NT2/D1 (cell line): Measurements from ENCODE around the gene FHAD1.

Experiments used
- DNase-seq: peaks from one replicate; pipeline ENCODE4 v3.0.0-alpha.2; 2011; ENCODE audit warnings: low read depth, low spot score
- H3K27me3 ChIP-seq: 2 replicates; pipeline ENCODE4 v1.6.0; 2011; ENCODE audit warnings: mild to moderate bottlenecking; ENCODE audit not compliant: insufficient read length, insufficient read depth
- H3K36me3 ChIP-seq: 2 replicates; pipeline ENCODE4 v1.6.1; 2011; ENCODE audit warnings: mild to moderate bottlenecking, low read length, mixed read lengths; ENCODE audit not compliant: insufficient read depth, insufficient read length
- H3K4me1 ChIP-seq: 2 replicates; pipeline ENCODE4 v1.5.1; 2011; ENCODE audit not compliant: insufficient read depth, insufficient read length
- H3K4me3 ChIP-seq: 2 replicates; pipeline ENCODE4 v1.5.1; 2011; ENCODE audit warnings: low read depth; ENCODE audit not compliant: insufficient read length
- H3K9ac ChIP-seq: 2 replicates; pipeline ENCODE4 v1.6.0; 2011; ENCODE audit warnings: low read depth; ENCODE audit not compliant: insufficient read length
- H3K9me3 ChIP-seq: 2 replicates; pipeline ENCODE4 v1.5.1; 2011; ENCODE audit warnings: mild to moderate bottlenecking, low read length; ENCODE audit not compliant: insufficient read depth
- SUZ12 ChIP-seq: IDR thresholded peaks from 2 replicates; pipeline ENCODE4 v1.6.1; 2011; ENCODE audit not compliant: insufficient read length, insufficient read depth; ENCODE audit errors: extremely low read depth
- YY1 ChIP-seq: IDR thresholded peaks from 2 replicates; pipeline ENCODE4 v1.6.1; 2011; ENCODE audit not compliant: insufficient read length, insufficient read depth
- ZNF274 ChIP-seq: IDR thresholded peaks from 2 replicates; pipeline ENCODE4 v1.6.1; 2011; ENCODE audit warnings: mild to moderate bottlenecking, low read depth, low read length

FHAD1 gene

DNA sequence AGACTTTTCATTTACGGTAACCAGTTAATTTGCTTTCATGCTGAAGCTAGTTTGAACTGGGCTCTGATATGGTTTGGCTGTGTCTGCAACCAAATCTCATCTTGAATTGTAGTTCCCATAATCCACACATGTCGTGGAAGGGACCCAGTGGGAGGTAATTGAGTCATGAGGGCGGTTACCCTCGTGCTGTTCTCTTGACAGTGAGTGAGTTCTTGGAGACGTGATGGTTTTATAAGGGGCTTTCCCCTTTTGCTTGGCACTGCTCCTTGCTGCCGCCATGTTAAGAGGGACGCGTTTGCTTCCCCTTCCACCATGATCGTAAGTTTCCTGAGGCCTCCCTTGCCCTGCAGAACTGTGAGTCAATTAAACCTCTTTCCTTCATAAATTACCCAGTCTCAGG, 10.3 kb upstream of the FHAD1 start:
- no peaks in the 10 kb centered on the region for H3K36me3 ChIP-seq
- H3K27me3 ChIP-seq: no peaks in the 10 kb centered on the region
- no peaks in the 10 kb centered on the region for H3K9me3 ChIP-seq
- no peak for DNase-seq
- no peak for TF ChIP-seq YY1
- TF ChIP-seq SUZ12: no peak
- no peak for TF ChIP-seq ZNF274
- peaks cover 2% of the 10 kb centered on the region for H3K4me1 ChIP-seq
- H3K4me3 ChIP-seq: no peak overlapping the region
- H3K9ac ChIP-seq: no peak overlapping the region

DNA sequence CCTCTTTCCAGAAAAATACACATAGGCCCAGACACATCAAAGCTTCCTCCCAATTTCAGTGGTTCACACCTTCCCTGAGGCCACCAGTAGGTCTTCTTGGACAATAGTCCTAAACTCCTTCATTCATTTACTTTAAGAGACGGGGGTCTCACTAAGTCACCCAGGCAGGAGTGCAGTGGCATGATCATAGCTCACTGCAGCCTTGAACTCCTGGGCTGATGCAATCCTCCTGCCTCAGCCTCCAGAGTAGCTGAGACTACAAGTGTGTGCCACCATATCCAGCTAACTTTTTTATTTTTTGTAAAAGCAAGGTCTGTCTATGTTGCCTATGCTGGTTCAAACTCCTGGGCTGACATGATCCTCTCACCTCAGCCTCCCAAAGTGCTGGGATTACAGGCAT, 8.2 kb upstream of the FHAD1 start:
- TF ChIP-seq YY1 (no peak), ZNF274 (no peak)
- H3K27me3 ChIP-seq: no peaks in the 10 kb centered on the region
- no peak for DNase-seq
- H3K4me1 ChIP-seq: peaks cover 4% of the 10 kb centered on the region
- H3K9me3 ChIP-seq: no peaks in the 10 kb centered on the region
- no peak overlapping the region for H3K9ac ChIP-seq
- H3K36me3 ChIP-seq: no peaks in the 10 kb centered on the region
- H3K4me3 ChIP-seq: no peak overlapping the region

DNA sequence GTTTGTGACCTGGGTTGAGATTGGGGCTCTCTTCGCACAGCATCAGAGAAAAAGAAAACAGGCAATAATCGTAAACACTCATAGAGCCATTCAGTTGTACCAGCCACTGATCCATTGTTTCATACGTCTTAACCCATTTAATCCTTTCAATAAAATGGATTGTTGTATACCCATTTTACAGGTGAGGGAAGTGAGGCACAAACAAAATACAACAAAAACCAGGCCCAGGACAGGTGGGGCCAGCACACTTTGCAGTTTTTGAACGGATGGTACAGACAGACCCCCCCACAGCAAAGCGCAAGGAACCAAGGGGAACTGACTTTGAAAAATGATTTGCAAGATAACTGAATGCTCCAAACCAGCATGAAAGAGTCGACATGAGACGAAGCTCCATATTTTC, 4.3 kb upstream of the FHAD1 start:
- TF ChIP-seq SUZ12 (no peak), ZNF274 (no peak), YY1 (no peak)
- DNase-seq: no peak
- no peaks in the 10 kb centered on the region for H3K36me3 ChIP-seq
- H3K27me3 ChIP-seq: no peaks in the 10 kb centered on the region
- H3K9me3 ChIP-seq: no peaks in the 10 kb centered on the region
- H3K4me3 ChIP-seq: no peak overlapping the region
- H3K4me1 ChIP-seq: peaks cover 7% of the 10 kb centered on the region
- H3K9ac ChIP-seq: no peak overlapping the region

DNA sequence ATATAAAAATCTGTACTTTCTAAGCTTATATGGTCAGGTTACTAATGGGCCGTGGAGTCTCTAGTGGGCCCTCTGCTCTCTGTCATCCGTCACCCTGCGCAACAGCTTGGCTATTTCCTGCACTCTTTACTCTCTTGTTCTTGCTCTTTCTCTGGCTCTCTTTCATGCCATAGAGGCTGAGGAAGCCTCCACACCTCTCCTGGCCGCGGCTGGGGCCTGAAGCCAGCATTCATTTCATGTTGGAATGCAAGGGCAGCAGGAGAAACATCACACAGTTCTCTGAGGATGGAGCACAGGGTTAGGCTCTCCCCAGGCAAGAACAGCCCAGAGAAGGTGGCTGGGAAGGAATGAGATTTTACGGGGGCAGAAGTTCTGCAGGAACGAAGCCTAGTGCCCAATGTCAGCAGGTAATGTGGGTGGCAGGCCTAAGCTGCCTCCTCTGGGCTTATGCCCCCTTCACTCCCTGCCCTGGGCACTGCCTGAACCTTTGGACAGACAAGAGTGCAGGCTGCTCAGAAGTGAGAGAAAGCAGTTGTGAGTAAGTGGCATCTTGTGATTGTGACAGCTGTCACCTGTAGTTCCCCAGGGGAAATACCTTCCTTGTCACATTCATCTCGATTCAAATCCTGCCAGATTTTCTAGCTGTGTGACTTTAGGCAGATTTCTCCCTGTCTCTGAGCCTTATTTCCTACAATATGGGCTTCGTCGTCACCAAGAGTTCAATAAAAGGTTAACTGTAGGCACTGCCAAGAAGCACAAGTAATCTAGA, 3.6 kb upstream of the FHAD1 start:
- DNase-seq: no peak
- H3K4me1 ChIP-seq: peaks cover 7% of the 10 kb centered on the region
- H3K9ac ChIP-seq: no peak overlapping the region
- no peak for TF ChIP-seq SUZ12
- no peak for TF ChIP-seq YY1
- no peak for TF ChIP-seq ZNF274
- no peak overlapping the region for H3K4me3 ChIP-seq
- no peaks in the 10 kb centered on the region for H3K36me3 ChIP-seq
- no peaks in the 10 kb centered on the region for H3K27me3 ChIP-seq
- no peaks in the 10 kb centered on the region for H3K9me3 ChIP-seq

DNA sequence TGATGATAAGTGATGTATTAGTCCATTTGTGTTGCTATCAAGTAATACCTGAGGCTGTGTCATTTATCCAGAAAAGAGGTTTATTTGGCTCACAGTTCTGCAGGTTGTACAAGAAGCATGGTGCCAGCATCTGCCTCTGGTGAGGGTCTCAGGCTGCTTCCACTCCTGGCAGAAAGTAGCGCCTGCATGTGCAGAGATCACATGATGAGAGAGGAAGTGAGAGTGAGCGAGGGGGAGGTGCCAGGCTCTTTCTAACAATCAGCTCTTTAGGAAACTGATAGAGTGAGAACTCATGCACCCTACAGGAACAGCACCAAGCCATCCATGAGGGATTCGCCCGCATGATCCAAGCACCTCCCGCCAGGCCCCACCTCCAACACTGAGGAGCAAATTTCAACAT, 2.2 kb upstream of the FHAD1 start:
- Histone ChIP-seq H3K36me3 (no peaks in the 10 kb centered on the region), H3K4me3 (no peak overlapping the region), H3K9me3 (no peaks in the 10 kb centered on the region), H3K27me3 (no peaks in the 10 kb centered on the region), H3K9ac (no peak overlapping the region), H3K4me1 (peaks cover 7% of the 10 kb centered on the region)
- TF ChIP-seq YY1 (no peak), ZNF274 (no peak), SUZ12 (no peak)
- no peak for DNase-seq

DNA sequence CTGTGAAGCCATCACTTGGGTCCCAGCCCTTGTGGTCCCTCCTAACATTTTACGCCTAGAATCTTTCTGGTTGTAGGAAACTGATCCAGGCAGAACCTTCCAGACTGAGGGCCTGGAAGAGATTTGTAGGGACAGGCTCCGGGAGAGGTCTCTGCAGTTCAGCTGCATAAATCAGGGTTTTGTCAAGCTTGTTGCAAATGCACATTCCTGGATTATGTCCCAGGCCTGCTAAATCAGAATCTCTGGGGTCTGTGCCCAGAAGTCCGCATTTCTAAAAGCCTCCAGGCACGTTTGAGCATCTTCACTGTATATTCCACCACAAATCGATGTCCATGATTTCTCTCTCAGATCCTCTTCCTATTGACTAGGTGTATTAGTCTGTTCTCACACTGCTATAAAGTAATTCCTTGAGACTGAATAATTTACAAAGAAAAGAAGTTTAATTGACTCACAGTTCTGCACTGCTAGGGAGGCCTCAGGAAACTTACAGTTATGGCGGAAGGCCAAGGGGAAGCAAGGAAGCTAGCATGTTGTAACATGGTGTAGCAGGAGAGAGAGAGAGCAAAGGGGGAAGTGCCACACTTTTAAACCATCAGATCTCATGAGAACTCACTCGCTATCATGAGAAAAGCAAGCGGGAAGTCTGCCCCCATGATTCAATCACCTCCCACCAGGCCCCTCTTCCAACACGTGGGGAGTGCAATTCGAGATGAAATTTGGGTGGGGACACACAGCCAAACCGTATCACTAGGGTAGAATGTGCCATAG, 1.2 kb upstream of the FHAD1 start:
- Histone ChIP-seq H3K9ac (no peak overlapping the region), H3K4me3 (no peak overlapping the region), H3K9me3 (no peaks in the 10 kb centered on the region), H3K36me3 (no peaks in the 10 kb centered on the region), H3K27me3 (no peaks in the 10 kb centered on the region), H3K4me1 (peaks cover 7% of the 10 kb centered on the region)
- DNase-seq: no peak
- TF ChIP-seq SUZ12 (no peak), YY1 (no peak), ZNF274 (no peak)

DNA sequence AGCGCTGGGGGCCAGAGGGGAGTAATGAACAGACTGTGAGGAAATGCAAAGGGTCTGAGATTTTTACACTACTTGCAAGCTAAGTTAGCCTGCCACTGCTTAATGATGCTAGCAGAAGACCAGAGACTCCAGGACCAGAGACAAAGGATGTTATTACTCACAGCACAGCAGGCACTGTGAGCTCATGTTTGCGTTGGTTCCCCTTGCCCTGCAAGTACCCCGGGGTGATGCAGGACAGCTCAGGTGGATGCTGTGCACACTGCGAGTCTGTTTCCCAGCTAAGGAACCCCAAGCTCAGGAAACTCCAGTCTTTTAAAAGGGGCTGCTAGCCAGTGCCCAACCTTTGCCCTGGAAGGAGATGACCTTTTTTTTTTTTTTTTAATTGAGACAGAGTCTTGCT, 1.2 kb downstream of the FHAD1 start:
- no peak for TF ChIP-seq YY1
- no peak for TF ChIP-seq SUZ12
- no peak for TF ChIP-seq ZNF274
- Histone ChIP-seq H3K9ac (no peak overlapping the region), H3K27me3 (no peaks in the 10 kb centered on the region), H3K9me3 (no peaks in the 10 kb centered on the region; the same call in 1 of the 2 replicates), H3K36me3 (no peaks in the 10 kb centered on the region), H3K4me1 (peaks cover 6% of the 10 kb centered on the region), H3K4me3 (no peak overlapping the region)
- DNase-seq: no peak
